ENCODE data around the gene EPHB3.

EPHB3 gene

DNA sequence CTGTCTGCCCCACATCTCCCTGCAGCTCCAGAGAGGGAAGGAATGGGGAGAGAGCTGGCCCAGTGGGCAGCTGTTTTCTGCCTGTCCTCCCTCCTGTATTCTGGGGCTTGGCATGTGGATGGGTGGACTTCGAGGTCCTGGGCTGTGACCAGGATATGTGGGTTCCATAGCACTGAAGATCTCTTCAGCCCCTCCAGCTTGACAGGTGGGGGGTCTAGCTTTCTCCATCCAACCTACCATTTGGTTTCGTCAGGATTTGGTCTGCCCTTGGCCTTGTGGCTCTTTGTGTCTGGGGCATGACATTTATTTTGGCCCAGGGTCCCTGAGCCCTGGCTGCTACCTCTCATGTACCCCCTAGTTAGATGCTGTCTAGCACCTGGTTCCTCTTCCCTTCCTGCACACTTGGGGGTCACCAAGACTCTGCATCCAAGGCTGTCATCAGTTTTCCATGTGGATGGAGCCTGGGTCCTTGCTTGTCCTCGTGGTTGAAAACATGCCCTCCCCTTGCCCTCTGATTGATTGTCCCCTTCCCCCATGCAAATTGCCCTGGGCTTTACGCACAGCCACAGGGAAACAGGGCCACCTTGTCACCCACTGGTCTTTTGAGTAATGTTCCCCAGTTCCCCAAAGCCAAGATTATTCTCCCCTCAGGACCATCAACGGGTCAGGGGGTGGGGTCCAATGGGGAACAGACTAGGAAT is 3.2 kb downstream of the EPHB3 start:
- DNase-seq = no peak

DNA sequence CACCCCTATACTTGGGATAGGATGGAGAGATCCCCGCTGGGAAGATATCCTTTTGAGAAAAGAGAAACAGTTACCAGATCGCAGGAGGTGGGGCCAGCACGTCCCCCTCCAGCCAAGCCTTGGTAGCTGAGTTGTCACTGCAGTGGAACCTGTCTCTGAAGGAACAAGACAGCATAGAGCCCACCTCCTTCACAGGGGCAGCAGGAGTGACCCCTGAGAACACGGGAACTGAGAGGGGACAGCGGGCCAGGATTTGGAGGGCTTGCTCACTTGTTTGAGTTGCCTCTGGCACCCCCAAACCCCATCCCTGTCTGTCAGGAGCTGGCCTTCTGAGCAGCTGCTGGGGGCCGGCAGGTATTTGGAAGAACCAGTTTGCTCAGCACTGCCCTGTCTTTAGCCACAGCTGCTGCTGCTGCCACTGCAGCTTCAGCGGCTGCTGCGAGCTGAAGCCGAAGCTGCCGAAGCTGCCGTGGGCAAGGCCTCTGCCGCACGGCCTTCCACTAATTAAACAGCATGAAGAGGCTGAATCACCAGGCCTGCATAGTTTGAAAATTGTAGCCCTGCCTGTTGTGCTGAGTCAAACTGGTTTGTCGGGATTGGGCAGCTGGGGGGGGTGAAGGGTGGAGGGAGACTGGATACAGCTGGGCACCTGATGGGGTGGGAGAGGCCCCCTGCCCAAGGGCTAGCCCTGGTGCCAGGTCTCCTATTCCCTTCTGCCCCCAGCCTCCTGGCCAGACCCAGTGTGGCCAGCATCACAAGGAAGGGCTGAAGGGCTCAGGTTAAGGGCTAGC is 4.0 kb downstream of the EPHB3 start:
- DNase-seq = no peak

- DNase-seq = no peak
Observed at GRCh38 chr3:184566441-184567414, 5.1 kb downstream of the EPHB3 start.

DNA sequence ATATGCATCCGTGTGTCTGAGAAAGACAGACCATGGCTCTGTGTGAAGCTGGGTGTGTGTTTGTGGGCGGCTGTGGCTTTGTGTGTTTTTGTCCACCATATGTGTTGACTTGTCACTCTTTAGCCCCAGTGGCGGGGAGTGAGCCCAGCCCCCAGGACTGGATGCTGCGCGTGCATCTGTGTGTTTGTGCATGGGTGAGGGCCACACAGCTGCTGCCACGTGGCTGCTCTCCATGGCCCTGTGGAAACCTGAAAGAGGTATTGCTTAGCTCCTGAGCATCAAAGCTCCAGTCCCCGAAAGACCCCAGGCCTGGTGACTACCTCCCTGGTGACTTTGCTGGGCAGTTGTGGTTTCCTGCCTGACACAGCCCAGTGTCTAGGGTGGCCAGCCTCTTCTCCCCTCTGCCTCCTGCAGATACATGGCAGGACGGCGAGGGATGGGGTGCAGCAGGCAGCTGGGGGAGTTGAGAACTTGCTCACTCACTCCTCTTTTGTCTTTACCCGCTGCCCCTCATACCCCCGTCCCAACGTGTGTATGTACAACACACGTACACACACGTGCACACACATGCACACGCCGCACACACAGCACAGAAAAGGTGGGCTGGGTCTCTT is 6.5 kb downstream of the EPHB3 start:
- DNase-seq = no peak

DNA sequence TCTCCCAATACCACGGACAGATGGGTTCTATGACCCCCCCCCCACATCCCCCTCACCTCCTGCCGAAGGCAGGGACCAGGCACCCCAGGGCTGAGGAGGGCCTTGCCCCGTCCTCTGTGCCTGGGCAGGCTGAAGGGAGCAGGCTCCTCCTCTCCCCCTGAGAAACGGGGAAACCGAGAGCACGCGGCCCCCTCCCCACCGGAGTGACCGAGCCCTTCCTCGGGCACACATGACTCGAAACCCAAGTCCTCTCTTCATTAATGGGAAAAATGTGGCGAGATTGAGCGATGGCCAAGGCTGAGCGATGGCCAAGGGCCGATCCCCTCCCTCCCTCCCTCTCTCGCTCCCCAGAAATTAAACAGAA is 7.0 kb downstream of the EPHB3 start:
- no peak for DNase-seq

DNA sequence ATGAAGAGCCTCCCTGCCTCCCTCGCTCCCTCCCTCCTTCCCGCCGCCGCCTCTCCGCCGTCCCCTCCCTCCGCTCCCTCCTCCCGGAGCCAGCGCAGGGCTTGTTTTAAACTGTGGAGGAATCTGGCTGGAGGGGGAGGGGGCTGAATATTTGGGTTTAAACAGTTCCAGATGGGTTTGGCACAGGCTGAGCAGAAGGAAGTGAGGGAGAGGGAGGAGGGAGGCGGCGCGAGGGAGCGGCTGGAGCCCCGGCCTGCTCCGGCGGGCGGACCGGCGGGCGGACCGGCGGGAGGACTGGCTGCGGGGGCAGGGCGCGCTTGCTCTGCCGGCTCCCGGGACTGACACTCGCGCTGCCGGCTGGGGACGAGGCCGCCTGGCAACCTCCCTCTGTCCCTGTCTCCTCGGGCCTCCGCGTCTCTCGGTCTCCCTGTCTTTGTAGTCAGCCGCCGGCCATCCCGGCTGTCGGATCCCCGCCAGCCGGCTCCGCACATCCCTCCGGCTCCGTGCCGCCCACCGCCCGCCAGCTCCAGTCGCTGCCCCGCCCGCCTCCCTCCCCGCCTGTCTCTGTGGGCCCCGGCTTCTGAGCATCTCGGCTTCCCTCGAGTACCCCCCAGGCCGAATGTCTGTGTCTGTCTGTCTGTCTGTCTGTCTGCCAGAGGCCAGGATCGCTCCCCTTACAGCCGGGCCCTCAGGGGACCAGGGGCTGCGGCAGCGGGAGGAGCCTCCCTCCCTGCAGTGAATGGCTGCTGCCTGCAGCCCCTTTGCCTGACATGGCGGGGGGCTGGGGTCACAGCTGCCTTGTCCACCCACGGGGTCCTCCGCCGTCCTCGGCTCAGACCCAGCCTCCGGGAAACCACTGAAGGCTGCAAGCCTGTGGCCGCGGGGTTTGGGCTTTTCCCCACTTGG is 7.6 kb downstream of the EPHB3 start:
- no peak for DNase-seq

GRCh38 chr3:184570035-184570434 is 8.4 kb downstream of the EPHB3 start:
- DNase-seq = no peak

DNA sequence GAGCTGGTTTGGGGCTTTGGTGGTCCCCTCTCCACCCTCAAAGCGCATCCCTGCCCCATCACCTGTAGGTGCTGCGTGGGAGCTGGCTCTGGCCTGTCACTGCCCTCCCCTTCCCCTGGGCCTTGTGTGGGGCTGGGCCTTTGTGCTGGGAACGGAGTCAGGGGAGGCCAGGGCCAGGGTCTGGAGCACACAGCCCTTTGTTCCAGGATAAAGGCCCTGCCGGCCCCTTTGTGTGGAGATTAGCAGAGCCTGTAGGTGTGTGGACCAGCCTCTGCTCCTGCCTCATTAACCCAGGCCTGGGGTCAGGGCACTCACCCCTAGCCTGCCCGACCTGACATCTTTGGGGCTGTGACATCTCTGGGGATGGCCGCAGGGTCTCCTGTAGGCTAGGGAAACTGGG is 8.9 kb downstream of the EPHB3 start:
- no peak for DNase-seq

- no peak for DNase-seq
Observed at GRCh38 chr3:184571750-184572377, 10.3 kb downstream of the EPHB3 start.

GRCh38 chr3:184572633-184573270 is 11.2 kb downstream of the EPHB3 start:
- no peak for DNase-seq

DNA sequence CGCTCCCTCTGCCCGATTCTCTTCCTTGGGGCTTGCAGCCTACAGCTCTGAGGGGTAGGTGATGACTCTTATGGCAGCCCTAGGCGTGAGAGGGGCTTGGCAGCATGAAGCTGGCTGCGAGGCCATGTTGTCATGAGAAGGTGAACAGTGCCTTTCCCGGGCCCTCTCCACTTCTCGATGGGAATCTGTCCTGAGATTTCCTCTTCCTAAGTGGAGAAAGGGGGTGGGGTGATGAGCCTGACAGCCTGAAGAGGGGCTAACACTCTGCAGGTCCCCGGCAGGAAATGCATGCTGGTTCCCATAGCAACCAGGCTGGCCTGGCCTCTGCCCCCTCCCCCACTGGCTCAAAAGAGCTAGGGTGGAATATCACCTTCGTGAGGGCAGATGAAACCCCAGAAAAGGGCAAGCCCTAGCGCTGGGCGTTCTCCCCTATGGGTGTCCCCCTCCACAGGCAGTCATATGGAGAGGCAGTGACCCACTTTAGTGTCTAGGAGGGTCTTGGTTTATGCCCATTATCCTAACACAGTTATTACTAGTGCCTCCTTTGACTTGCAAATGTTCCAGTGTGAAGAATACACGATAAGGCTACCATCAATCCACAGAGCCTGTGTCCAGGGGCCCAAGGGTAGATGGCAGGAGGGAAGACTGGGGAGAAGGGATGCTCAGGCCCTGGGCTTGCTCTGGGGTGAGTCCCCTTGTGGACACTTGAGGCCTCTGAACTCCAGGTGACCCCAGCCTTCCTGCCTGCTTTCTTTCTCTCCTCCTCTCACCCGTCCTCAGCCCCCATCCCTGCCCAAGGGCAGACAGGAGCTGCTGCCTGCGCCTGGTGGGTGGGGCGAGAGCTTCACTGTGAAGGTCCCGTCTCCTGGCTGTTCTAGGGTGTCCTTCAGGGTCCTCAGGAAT is 13.2 kb downstream of the EPHB3 start:
- no peak for DNase-seq

DNA sequence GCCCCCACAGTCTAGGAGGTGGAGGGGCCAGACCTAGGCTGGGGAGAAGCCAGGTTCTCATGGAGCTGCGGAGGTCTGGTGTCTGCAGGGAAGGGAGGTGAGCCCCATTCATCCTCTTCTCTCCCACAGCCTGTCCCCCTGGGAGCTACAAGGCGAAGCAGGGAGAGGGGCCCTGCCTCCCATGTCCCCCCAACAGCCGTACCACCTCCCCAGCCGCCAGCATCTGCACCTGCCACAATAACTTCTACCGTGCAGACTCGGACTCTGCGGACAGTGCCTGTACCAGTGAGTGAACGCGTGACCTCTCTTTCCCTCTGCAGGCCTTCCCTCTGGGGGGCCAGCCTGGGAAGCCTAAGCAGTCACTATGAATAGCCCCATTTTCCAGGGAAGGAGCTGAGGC is 14.1 kb downstream of the EPHB3 start:
- no peak for DNase-seq

DNA sequence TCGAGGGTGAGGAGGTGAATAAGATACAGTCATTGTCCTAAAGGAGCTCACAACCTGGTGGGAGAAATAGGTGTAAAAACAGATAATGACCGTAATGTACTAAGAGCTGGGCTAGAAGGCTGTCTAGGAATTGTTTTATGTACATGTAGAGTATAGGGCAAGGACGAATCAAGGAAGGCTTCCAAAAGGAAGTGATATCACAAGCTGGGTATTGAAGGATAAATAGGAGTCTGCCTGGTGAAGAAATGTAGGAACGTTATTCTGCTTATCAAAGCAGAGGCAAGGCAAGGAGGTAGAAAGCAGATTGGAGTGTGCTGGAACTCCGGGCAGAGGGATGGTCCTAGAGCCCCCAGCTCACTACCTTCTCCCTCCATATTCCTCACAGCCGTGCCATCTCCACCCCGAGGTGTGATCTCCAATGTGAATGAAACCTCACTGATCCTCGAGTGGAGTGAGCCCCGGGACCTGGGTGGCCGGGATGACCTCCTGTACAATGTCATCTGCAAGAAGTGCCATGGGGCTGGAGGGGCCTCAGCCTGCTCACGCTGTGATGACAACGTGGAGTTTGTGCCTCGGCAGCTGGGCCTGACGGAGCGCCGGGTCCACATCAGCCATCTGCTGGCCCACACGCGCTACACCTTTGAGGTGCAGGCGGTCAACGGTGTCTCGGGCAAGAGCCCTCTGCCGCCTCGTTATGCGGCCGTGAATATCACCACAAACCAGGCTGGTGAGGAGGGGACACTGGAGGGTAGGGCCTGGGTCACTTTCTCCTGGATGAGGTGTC is 15.1 kb downstream of the EPHB3 start:
- no peak for DNase-seq

DNA sequence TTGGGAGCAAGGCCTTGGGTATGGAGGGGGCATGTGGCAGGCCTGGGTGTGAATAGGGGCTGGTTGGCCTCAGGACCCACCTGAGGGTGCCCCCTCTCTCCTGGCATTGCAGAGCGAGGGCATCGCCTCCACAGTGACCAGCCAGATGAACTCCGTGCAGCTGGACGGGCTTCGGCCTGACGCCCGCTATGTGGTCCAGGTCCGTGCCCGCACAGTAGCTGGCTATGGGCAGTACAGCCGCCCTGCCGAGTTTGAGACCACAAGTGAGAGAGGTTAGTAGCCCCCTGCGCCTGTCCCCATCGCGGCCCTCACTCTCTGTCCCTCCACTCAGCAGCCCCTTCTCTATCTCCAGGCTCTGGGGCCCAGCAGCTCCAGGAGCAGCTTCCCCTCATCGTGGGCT is 16.0 kb downstream of the EPHB3 start:
- no peak for DNase-seq

- DNase-seq = no peak
Observed at GRCh38 chr3:184578218-184578617, 16.6 kb downstream of the EPHB3 start.

DNA sequence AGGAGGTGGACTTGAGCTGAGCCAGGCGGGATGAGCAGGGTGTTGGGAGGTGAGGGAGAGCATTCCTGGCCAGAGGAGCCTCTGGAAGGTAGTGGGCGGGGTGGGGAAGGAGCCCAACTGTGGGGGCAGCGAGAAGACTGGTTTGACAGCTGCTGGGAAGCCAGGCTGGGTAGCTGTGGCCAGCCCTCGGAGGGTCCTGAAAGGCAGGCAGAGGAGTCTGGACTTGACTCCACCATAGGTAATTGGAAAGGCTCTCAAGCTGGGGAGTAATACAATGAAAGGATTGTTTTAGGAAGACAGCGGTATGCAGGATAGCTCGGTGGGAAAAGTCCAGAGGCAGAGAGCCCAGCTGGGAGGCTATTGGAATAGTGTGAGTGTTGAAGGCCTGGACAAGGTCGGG is 17.2 kb downstream of the EPHB3 start:
- no peak for DNase-seq

DNA sequence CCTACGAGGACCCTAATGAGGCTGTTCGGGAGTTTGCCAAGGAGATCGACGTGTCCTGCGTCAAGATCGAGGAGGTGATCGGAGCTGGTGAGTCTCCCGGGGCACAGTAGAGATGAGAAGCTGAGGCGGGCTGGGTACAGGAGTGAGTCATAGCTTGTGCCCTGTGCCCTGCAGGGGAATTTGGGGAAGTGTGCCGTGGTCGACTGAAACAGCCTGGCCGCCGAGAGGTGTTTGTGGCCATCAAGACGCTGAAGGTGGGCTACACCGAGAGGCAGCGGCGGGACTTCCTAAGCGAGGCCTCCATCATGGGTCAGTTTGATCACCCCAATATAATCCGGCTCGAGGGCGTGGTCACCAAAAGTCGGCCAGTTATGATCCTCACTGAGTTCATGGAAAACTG is 17.9 kb downstream of the EPHB3 start:
- no peak for DNase-seq

- no peak for DNase-seq
Observed at GRCh38 chr3:184580376-184580775, 18.8 kb downstream of the EPHB3 start.

DNA sequence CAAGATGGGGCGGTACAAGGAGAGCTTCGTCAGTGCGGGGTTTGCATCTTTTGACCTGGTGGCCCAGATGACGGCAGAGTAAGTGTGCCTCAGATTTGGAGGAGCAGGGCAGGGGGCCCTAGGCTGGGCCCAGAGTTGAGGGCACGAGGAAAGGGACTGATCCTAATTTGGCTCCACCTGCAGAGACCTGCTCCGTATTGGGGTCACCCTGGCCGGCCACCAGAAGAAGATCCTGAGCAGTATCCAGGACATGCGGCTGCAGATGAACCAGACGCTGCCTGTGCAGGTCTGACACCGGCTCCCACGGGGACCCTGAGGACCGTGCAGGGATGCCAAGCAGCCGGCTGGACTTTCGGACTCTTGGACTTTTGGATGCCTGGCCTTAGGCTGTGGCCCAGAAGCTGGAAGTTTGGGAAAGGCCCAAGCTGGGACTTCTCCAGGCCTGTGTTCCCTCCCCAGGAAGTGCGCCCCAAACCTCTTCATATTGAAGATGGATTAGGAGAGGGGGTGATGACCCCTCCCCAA is 19.8 kb downstream of the EPHB3 start:
- no peak for DNase-seq

All from CD4-positive, alpha-beta T cell treated with Interleukin-17A for 1 hour (primary cell).